ENCODE measurements around the gene UCK2.

Gene UCK2

DNA sequence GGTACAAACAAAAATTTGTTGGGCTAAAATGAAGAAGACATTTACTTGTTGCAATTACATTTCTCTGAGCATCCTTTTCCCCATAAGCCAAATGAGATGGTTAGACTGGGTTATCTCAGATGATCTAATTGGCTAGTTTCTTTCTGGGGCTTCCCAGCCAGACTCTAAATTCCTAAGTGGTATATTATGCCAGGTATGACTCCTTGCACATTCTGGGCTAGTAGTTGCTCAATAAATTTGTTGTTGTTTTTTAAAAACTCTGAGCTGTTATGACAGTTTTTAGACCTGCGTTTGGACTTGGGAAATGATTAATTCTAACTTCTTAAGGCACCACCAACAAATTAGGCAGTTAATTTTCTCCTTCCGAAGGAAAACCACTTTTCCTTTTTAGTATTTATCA, 66.1 kb downstream of the UCK2 start:
- DNase-seq (ENCODE audit: low read depth), result no peak
- in situ Hi-C loops (cut with HindIII; ENCODE audit: low sequenced_read_pairs), result loop anchor here (5.0 kb wide), 1 partner anchor 66 kb away; the partner anchor contains the start of gene UCK2
- TF ChIP-seq, protein P1, sequence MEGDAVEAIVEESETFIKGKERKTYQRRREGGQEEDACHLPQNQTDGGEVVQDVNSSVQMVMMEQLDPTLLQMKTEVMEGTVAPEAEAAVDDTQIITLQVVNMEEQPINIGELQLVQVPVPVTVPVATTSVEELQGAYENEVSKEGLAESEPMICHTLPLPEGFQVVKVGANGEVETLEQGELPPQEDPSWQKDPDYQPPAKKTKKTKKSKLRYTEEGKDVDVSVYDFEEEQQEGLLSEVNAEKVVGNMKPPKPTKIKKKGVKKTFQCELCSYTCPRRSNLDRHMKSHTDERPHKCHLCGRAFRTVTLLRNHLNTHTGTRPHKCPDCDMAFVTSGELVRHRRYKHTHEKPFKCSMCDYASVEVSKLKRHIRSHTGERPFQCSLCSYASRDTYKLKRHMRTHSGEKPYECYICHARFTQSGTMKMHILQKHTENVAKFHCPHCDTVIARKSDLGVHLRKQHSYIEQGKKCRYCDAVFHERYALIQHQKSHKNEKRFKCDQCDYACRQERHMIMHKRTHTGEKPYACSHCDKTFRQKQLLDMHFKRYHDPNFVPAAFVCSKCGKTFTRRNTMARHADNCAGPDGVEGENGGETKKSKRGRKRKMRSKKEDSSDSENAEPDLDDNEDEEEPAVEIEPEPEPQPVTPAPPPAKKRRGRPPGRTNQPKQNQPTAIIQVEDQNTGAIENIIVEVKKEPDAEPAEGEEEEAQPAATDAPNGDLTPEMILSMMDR (IDR thresholded peaks at IDR 0.05; ENCODE audit: low read depth, low read length, missing control alignments), result no peak
- H3K4me3 ChIP-seq (ENCODE audit: low read depth, low read length), result no peak overlapping the region

DNA sequence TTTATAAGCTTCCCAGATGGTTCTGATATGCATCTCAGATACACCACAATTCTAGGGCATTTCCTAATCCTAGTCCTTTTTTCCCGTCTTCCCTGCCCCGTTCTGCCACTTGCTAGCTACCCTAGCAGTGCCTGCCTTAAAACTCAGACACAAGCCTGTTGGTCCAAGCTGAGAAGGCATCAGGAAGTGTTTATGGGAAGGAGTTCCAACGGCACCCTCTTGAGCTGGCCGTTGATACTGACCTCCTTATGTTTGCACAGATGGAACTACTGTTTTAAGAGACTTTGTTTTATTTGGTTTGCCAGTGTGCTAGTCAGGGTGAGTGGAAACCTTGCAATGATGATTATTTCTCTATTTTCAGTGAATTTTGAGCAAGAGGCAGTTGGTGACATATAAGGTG, 67.2 kb downstream of the UCK2 start:
- TF ChIP-seq, protein P1 (IDR thresholded peaks at IDR 0.05; ENCODE audit: low read depth, low read length, missing control alignments), result peak; percentile 21
- H3K4me3 ChIP-seq (ENCODE audit: low read depth, low read length), result no peak overlapping the region
- in situ Hi-C loops (cut with HindIII; ENCODE audit: low sequenced_read_pairs), result loop anchor here (5.0 kb wide), 1 partner anchor 67 kb away; the partner anchor contains the start of gene UCK2
- no peak for DNase-seq (ENCODE audit: low read depth)

DNA sequence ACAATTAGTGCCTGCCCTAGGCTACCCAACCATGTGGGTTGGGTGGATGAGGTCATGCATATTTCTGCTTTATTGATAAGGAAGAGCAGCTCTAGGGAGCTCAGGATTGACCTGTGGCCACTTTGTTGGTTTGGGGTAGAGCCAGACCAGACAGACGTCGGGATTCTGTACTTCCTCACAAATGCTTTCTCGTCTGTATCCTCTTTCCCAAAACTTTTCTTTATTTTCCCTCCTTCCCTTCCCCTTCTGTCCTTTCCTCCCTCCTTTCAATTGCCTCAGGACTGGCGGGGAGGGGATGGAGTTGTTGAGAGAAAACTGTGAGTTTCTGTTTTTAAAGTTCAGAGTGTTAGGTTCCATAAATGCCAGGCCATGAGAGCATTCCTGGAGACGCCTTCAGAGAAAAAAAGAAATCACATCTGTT, 68.0 kb downstream of the UCK2 start:
- in situ Hi-C loops (cut with HindIII; ENCODE audit: low sequenced_read_pairs), result no loop called here
- TF ChIP-seq, protein P1 (IDR thresholded peaks at IDR 0.05; ENCODE audit: low read depth, low read length, missing control alignments), result no peak
- H3K4me3 ChIP-seq (ENCODE audit: low read depth, low read length), result no peak overlapping the region
- DNase-seq (ENCODE audit: low read depth), result no peak

DNA sequence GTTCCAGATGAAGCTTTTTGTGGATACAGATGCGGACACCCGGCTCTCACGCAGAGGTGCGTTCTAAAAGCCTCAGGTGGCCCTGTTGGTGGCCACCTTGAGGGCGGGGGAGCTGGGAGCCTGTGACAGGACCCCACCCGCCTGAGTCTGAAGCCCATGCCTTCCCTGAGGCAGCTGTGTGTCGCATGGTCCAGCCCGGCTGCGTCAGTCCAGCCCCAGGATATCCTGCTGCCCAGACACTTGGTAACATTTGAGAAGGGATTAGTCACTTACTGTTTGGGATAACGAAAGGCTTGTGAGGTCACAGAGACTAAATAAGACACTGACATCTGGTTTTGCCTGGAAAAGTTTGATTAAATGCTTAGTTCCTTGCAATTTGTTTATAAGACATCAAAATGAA, 68.9 kb downstream of the UCK2 start:
- no peak overlapping the region for H3K4me3 ChIP-seq (ENCODE audit: low read depth, low read length)
- in situ Hi-C loops (cut with HindIII; ENCODE audit: low sequenced_read_pairs), result no loop called here
- DNase-seq (ENCODE audit: low read depth), result peak; percentile 38
- TF ChIP-seq, protein P1 (IDR thresholded peaks at IDR 0.05; ENCODE audit: low read depth, low read length, missing control alignments), result no peak

DNA sequence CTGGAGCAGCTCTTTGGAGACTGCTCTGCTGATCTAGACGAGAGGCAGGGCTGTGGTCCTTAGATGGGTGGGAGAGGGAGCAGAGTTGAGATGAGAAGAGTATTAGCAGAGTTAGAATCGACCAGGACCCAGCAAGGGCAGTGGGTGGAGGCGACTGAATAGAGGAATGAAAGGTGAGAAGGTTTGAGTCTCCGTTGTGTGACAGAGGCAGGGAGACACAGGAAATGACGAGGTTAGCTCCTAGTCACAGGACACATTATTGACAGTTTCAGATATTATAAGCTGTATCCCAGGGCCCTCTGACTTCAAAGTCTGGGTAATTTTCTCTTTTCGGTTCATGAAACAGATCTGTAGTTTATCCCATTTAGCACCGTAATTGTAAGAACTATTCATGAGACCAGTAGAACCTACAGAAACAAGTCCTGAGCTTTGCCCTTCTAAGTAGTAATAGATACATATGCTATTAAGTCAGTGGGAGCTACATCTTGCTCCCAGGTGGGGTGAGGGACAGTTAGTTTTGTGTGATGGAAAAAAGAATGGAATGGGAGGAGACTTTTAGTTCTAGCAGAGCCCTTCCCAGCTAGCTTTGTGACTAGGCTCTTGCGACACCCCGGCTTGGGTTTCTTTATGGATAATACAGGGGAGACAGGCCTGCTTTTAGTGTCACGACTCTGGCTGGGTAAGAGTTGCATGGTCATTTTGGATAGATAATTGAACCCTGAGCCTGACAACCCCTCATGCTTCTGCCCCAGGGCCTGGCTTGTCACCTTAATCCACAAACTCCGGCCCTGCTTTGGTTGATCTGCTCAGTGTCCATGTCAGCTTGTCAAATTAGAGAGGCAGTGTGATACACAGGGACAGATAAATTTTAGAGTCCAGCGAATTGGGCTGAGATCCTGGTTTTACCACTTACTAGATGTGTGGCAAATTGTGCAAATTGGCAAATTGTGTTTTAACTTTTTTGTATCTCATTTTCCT, 70.2 kb downstream of the UCK2 start:
- TF ChIP-seq, protein P1 (IDR thresholded peaks at IDR 0.05; ENCODE audit: low read depth, low read length, missing control alignments), result no peak
- no peak overlapping the region for H3K4me3 ChIP-seq (ENCODE audit: low read depth, low read length)
- in situ Hi-C loops (cut with HindIII; ENCODE audit: low sequenced_read_pairs), result no loop called here
- no peak for DNase-seq (ENCODE audit: low read depth)

DNA sequence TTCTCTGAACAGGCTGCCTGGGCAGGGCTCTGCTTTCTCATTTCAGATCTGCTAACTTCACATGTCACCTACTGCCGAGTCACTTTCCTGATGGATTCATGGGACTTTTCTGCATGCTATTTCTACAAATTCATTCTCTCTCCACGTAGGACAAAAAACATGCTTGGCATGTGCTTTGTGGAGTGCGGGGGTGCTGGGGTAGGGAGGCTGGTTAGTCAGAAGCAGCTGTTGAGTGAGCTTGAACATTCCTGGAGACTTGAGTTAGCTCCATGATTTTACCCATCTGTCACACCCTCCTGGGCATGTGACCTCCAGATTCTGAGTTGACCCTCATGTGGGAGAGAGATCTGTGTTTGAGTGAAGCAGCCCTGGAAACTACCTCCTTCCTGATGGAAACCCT, 71.4 kb downstream of the UCK2 start:
- H3K4me3 ChIP-seq (ENCODE audit: low read depth, low read length), result no peak overlapping the region
- DNase-seq (ENCODE audit: low read depth), result peak; percentile 81
- TF ChIP-seq, protein P1 (IDR thresholded peaks at IDR 0.05; ENCODE audit: low read depth, low read length, missing control alignments), result no peak
- in situ Hi-C loops (cut with HindIII; ENCODE audit: low sequenced_read_pairs), result no loop called here
